ENCODE data around the gene ZCCHC7.

GRCh38 chr9:37197158-37198038, 77.0 kb downstream of the ZCCHC7 start:
- TF ChIP-seq POLR2A (IDR thresholded peaks at IDR 0.05) (no peak), CTCF (IDR thresholded peaks at IDR 0.05) (no peak)
